T-cell (primary cell): ENCODE data around the gene PIPOX. TPM values are rescaled to one million over a fixed set of nuclear protein-coding genes. Genes with fewer than 3 reads are reported as not detected.
A peak's percentile ranks its signal among the peaks of the same experiment; 100 is the strongest.

Source experiments
- ATAC-seq, 4 experiments: fragments of 200-7000 bp in 3 of 4; fragments of 150-1000 bp in 1 of 4; cut with Tn5 transposase; replicated peaks in 1 of 4; 1 replicate in 3 of 4; 2 replicates in 1 of 4; pipeline ENCODE4 v1.10.0; 2021; ENCODE audit warnings: moderate library complexity in 3 of 4, mild to moderate bottlenecking in 2 of 4, moderate number of reproducible peaks in 1 of 4
- CTCF ChIA-PET, 2 donors: fragments of 300-600 bp; sonication (Branson Sonifier 250); formaldehyde crosslinking; loops; one replicate each; lab custom pipeline; 2022; ENCODE audit warnings: antibody characterized with exemption in 2 of 2; lab: Charles Lee
- POLR2A ChIA-PET, 2 donors: fragments of 300-600 bp; sonication (Branson Sonifier 250); formaldehyde crosslinking; loops; one replicate each; lab custom pipeline; 2022; ENCODE audit warnings: antibody characterized with exemption in 2 of 2; lab: Charles Lee
- DNase-seq, 35 experiments: peaks; one replicate each; pipeline versions ENCODE4 v3.0.0 to v3.0.0-alpha.2; 2013 to 2023
- H3K27ac ChIP-seq: one replicate; pipeline ENCODE4 v1.5.1; 2013; ENCODE audit warnings: low read length
- H3K27me3 ChIP-seq, 2 experiments: replicated peaks in 1 of 2; 1 replicate in 1 of 2; 2 replicates in 1 of 2; pipeline versions ENCODE4 v1.6.1 to v1.7.0; 2013; ENCODE audit warnings: low read length in 1 of 2, mixed read lengths in 1 of 2; ENCODE audit not compliant: control insufficient read depth in 2 of 2, insufficient read depth in 2 of 2; ENCODE audit errors: extremely low read depth in 1 of 2
- H3K36me3 ChIP-seq, 2 donors: 1 replicate in 1 of 2; 2 replicates in 1 of 2; pipeline versions ENCODE4 v1.6.1 to v1.7.0; 2013; ENCODE audit warnings: low read length in 1 of 2; ENCODE audit not compliant: control insufficient read depth in 2 of 2, insufficient read depth in 1 of 2; ENCODE audit errors: extremely low read depth in 1 of 2
- H3K4me1 ChIP-seq, 2 experiments: 1 replicate in 1 of 2; 2 replicates in 1 of 2; pipeline versions ENCODE4 v1.6.1 to v1.7.0; 2013; ENCODE audit warnings: low read length in 2 of 2, mixed read lengths in 1 of 2; ENCODE audit not compliant: insufficient read depth in 2 of 2, control insufficient read depth in 1 of 2; ENCODE audit errors: extremely low read depth in 1 of 2
- H3K4me3 ChIP-seq, 2 donors: 1 replicate in 1 of 2; 2 replicates in 1 of 2; pipeline versions ENCODE4 v1.5.1 to v1.7.0; 2013; ENCODE audit warnings: mild to moderate bottlenecking in 2 of 2, low read length in 1 of 2, moderate library complexity in 1 of 2; ENCODE audit not compliant: control insufficient read depth in 1 of 2; ENCODE audit errors: extremely low read depth in 1 of 2
- H3K9me3 ChIP-seq: 2 replicates; pipeline ENCODE4 v1.7.0; 2013
- H3K27ac Mint-ChIP-seq, 2 donors: one replicate each; pipeline ENCODE4 v1.8.0; 2020 to 2021; ENCODE audit warnings: mild to moderate bottlenecking in 2 of 2, mixed read lengths in 2 of 2
- H3K27me3 Mint-ChIP-seq, 2 donors: one replicate each; pipeline ENCODE4 v1.8.0; 2021 to 2022; ENCODE audit warnings: mixed read lengths in 2 of 2
- H3K36me3 Mint-ChIP-seq: one replicate; pipeline ENCODE4 v1.8.0; 2021; ENCODE audit warnings: mixed read lengths
- H3K4me1 Mint-ChIP-seq, 3 donors: one replicate each; pipeline ENCODE4 v1.8.0; 2020 to 2022; ENCODE audit warnings: mixed read lengths in 3 of 3, mild to moderate bottlenecking in 1 of 3
- H3K4me3 Mint-ChIP-seq, 3 donors: one replicate each; pipeline ENCODE4 v1.8.0; 2020 to 2022; ENCODE audit warnings: mild to moderate bottlenecking in 3 of 3, mixed read lengths in 3 of 3, moderate library complexity in 3 of 3
- H3K9me3 Mint-ChIP-seq, 3 donors: one replicate each; pipeline ENCODE4 v1.8.0; 2020 to 2022; ENCODE audit warnings: mixed read lengths in 3 of 3
- WGBS: methylation state at CpG from one replicate; pipeline ENCODE4 v1.1.5; 2013; ENCODE audit warnings: missing lambda C conversion rate; ENCODE audit not compliant: insufficient coverage; 5-methylcytosine and 5-hydroxymethylcytosine counted together
- total RNA-seq, 35 experiments: library from RNA in 6 of 35; stranded (reverse) in 6 of 35; fragments of 120-200 nt in 1 of 35; gene quantifications; one replicate each; pipeline versions ENCODE4 v1.2.1 to v1.2.4 and lab custom pipeline; 2013 to 2026

Gene PIPOX
- total RNA-seq, 5 donors from 2014 or later (not counting 1 experiment from before 2014, with no cell fraction given) = 2.4 to 5.7 (median 4.6) TPM

DNA sequence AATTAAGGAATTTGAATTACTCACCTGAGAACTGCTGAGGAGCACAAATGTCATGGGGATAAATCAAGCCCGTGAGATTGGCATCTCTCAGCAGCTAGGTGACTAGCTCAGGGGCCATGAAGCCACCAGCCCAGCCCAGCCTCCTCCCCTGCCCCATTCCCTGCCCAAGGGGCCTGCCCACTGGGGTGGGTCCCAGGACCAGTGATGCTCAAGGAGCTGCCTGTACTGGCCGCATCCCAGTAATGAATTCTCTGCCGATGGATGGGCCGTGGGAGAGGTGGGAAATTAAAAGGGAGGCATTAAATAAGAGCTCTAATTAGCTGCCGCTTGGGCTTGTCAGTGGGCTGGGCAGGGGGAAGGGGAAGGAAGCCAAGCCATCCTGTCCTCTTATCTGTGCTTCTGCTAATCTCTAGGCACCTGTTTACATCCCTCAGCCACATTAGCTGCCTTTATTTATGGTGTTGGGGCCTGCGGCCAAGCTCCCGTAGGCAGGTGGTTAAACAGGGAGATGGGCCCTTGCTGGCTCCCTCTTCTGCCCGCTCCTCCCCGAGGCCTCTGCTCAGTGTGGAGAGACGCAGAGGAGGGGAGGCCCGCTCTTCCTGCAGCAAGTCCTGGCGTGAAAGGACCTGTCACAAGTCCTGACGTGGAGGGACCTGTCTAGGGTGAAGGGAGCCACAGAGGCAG, 48.8 kb downstream of the PIPOX start:
- H3K9me3 ChIP-seq = no peaks in the 10 kb centered on the region
- no peak overlapping the region for H3K4me3 ChIP-seq
- DNase-seq (no peak), ATAC-seq (no peak)
- H3K4me1 ChIP-seq = no peaks in the 10 kb centered on the region
- Mint-ChIP-seq H3K9me3 (no peaks in the 10 kb centered on the region), H3K27me3 (no peaks in the 10 kb centered on the region), H3K4me3 (no peak overlapping the region), H3K4me1 (no peaks in the 10 kb centered on the region), H3K27ac (no peak overlapping the region), H3K36me3 (peaks cover 43% of the 10 kb centered on the region)
- H3K27ac ChIP-seq = no peak overlapping the region
- WGBS = 91% methylated on average over 5 of the region's 13 CpGs
- H3K27me3 ChIP-seq = no peaks in the 10 kb centered on the region
- peaks cover 30 to 91% of the 10 kb centered on the region in 2 donors for H3K36me3 ChIP-seq
- CTCF ChIA-PET = interaction anchor here in 1 of 2 donors (0.5 kb wide), 1 partner anchor 362 kb away, joined by 3 read pairs; no protein-coding TSS in a partner anchor
- POLR2A ChIA-PET = interaction anchor here (0.5 to 0.6 kb wide), 2 partner anchors 171 to 305 kb away, joined by 3 to 7 read pairs; no protein-coding TSS in a partner anchor

DNA sequence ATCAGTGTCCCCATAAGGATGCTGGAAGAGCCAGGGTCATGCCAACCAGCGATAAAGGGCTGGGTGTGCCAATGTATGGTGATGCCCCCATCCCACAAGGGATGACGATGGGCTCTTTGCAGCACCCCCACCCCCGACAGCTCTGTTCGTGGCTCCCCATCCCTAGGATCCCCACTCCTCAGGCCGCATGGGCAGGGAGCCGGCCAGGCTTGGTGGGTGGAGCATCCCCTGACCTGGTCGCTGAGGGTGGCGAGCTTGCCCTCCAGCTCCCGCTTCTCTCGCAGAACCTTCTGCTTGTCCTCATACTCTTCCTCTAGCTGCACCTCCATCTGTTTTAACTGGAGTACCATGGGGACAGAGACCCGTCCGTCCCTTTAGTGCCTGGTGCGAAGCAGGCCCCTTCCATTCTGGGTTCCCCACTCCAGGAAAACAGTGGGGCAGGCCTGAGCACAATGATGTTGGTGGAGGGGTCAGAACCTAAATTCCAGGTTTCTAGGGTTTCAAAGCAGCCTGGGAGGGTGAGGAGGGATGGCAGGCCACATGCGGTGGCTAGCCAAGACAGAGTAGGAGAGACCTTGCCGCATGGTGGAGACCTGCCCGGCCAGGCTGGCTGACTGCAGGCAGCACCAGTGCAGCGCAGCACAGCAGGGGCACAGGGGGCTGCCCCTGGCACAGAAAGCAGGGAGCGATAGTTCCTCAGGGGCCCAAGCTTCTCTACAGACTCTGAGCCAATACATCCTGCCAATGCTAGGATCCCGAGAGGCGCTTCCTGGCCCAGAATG, 50.3 kb downstream of the PIPOX start:
- Mint-ChIP-seq H3K4me3 (no peak overlapping the region), H3K27me3 (no peaks in the 10 kb centered on the region), H3K36me3 (peaks cover 53% of the 10 kb centered on the region), H3K4me1 (no peaks in the 10 kb centered on the region), H3K9me3 (no peaks in the 10 kb centered on the region), H3K27ac (no peak overlapping the region)
- no peaks in the 10 kb centered on the region for H3K4me1 ChIP-seq
- no peaks in the 10 kb centered on the region for H3K9me3 ChIP-seq
- no peak overlapping the region for H3K4me3 ChIP-seq
- ATAC-seq (no peak), DNase-seq (no peak)
- CTCF ChIA-PET = no interaction called here
- H3K27me3 ChIP-seq = no peaks in the 10 kb centered on the region
- WGBS = 96% methylated on average over 12 of the region's 20 CpGs
- peaks cover 39 to 93% of the 10 kb centered on the region in 2 donors for H3K36me3 ChIP-seq
- POLR2A ChIA-PET = no interaction called here
- H3K27ac ChIP-seq = no peak overlapping the region

DNA sequence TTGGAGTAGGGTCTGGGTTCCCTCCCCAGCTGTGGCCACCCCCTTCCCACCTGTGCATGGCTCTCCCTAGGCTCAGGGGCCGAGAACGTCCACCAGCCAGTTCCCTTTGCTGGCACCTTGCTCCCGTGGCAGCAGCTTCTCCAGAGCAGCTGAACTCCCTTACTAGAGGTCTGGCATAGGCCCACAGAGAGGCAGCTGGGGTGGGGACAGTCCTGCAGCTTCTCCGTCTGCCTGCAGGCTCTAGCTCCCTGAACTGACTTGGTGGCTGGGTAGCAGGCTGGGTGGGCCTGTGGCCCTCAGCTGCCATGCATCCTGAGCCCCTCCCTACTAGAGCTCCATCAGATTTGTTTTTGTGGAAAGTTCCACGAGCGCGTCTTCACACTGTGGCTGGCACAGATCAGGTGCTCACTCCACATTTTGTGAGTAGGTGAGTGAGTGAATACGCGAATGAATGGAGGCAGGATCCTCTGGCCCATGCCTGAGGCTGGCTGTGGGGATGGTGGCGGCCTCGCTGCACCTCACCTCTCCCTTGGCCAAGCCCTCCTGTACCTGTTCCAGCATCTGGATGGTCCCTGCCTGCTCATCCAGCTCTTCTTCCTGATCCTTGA, 51.3 kb downstream of the PIPOX start:
- no peaks in the 10 kb centered on the region for H3K9me3 Mint-ChIP-seq
- no peak overlapping the region for H3K27ac Mint-ChIP-seq
- no peaks in the 10 kb centered on the region for H3K27me3 Mint-ChIP-seq
- ChIA-PET CTCF (no interaction called here), POLR2A (interaction anchor here in 1 of 2 donors (0.5 kb wide), 1 partner anchor 495 kb away, joined by 3 read pairs; no protein-coding TSS in a partner anchor)
- Histone ChIP-seq H3K9me3 (no peaks in the 10 kb centered on the region), H3K4me1 (no peaks in the 10 kb centered on the region), H3K4me3 (no peak overlapping the region), H3K27ac (no peak overlapping the region), H3K36me3 (peaks cover 45 to 99% of the 10 kb centered on the region in 2 donors), H3K27me3 (no peaks in the 10 kb centered on the region)
- ATAC-seq = no peak
- DNase-seq = no peak
- no peak overlapping the region for H3K4me3 Mint-ChIP-seq
- H3K4me1 Mint-ChIP-seq = no peaks in the 10 kb centered on the region
- 100% methylated on average over 5 of the region's 11 CpGs for WGBS
- H3K36me3 Mint-ChIP-seq = peaks cover 50% of the 10 kb centered on the region

DNA sequence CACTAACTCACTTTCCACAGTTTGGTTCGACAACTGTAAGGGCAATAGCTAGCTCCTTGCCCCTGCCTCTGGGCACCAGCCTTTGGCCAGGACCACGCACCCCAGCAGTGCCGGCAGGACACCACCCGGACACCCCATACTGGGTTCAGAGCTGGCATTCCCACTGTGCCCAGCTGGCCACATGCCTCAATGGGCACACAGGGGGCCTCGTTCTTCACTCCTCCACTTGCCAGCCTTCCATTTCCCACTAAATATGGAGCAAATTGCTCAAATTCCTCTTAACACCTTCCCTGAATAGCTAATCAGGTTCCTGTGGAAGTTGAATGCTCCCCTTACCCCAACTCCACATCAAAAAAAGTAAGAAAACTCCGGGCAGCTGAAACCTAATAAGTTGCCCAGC, 52.5 kb downstream of the PIPOX start:
- Mint-ChIP-seq H3K27me3 (no peaks in the 10 kb centered on the region), H3K27ac (no peak overlapping the region), H3K4me3 (no peak overlapping the region), H3K36me3 (peaks cover 47% of the 10 kb centered on the region), H3K4me1 (no peaks in the 10 kb centered on the region), H3K9me3 (no peaks in the 10 kb centered on the region)
- CTCF ChIA-PET = no interaction called here
- POLR2A ChIA-PET = no interaction called here
- Histone ChIP-seq H3K4me3 (no peak overlapping the region), H3K27me3 (no peaks in the 10 kb centered on the region), H3K9me3 (no peaks in the 10 kb centered on the region), H3K27ac (no peak overlapping the region), H3K4me1 (no peaks in the 10 kb centered on the region), H3K36me3 (peaks cover 38 to 100% of the 10 kb centered on the region in 2 donors)
- WGBS = 97% methylated on average over 5 of the region's 6 CpGs
- no peak for ATAC-seq
- no peak for DNase-seq

DNA sequence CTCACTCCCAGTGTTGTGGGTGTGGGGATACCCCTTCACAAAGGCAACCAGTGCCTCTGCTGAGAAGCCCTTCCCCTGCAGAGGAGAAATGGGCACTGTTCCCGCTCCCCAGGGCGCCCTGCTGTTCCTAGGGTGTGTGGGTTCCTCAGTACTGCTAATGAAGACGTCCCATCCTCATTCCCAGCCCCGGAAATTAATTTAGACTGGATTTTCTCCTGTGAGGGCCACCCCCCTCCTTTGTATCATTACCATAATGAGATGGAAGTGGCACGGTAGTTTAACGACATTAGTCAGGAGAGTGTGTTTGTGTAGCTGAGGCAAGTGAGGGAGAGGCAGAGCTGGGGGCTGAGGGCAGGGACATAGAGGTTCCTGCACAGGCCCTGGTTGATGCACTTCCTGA, 53.2 kb downstream of the PIPOX start:
- POLR2A ChIA-PET = no interaction called here
- peaks cover 43% of the 10 kb centered on the region for H3K36me3 Mint-ChIP-seq
- H3K4me1 Mint-ChIP-seq = no peaks in the 10 kb centered on the region
- H3K4me3 Mint-ChIP-seq = no peak overlapping the region
- H3K27me3 Mint-ChIP-seq = no peaks in the 10 kb centered on the region
- no peak for ATAC-seq
- CTCF ChIA-PET = no interaction called here
- DNase-seq = no peak
- no peak overlapping the region for H3K4me3 ChIP-seq
- no peaks in the 10 kb centered on the region for H3K27me3 ChIP-seq
- no peak overlapping the region for H3K27ac Mint-ChIP-seq
- no peak overlapping the region for H3K27ac ChIP-seq
- WGBS = no CpG with 5 or more reads among the region's 6 CpGs
- H3K9me3 Mint-ChIP-seq = no peaks in the 10 kb centered on the region
- H3K36me3 ChIP-seq = peaks cover 32 to 100% of the 10 kb centered on the region in 2 donors
- no peaks in the 10 kb centered on the region for H3K4me1 ChIP-seq
- H3K9me3 ChIP-seq = no peaks in the 10 kb centered on the region

GRCh38 chr17:29099527-29099926, 56.6 kb downstream of the PIPOX start:
- Histone ChIP-seq H3K4me3 (no peak overlapping the region), H3K36me3 (peaks cover 40 to 91% of the 10 kb centered on the region in 2 donors), H3K27ac (no peak overlapping the region), H3K4me1 (no peaks in the 10 kb centered on the region), H3K27me3 (no peaks in the 10 kb centered on the region), H3K9me3 (no peaks in the 10 kb centered on the region)
- H3K4me1 Mint-ChIP-seq = no peaks in the 10 kb centered on the region
- DNase-seq (no peak), ATAC-seq (no peak)
- no peaks in the 10 kb centered on the region for H3K27me3 Mint-ChIP-seq
- H3K9me3 Mint-ChIP-seq = no peaks in the 10 kb centered on the region
- ChIA-PET POLR2A (interaction anchor here in 1 of 2 donors (0.9 kb wide), 1 partner anchor 35 kb away, joined by 4 read pairs; no protein-coding TSS in a partner anchor), CTCF (interaction anchor here in 1 of 2 donors (0.9 kb wide), 1 partner anchor 274 kb away, joined by 5 read pairs; no protein-coding TSS in a partner anchor)
- H3K36me3 Mint-ChIP-seq = peaks cover 45% of the 10 kb centered on the region
- 92% methylated on average over 2 of the region's 5 CpGs for WGBS
- no peak overlapping the region for H3K4me3 Mint-ChIP-seq
- H3K27ac Mint-ChIP-seq = peak overlapping the region in 1 of 2 donors; percentile 28
